Heart left ventricle (tissue), 13 donors: Measurements from ENCODE around the gene KLHL29.

Experiments
- CTCF ChIP-seq, 12 donors: fragments of 200-600 bp; sonication (generic) in 4 of 12; IDR thresholded peaks; one replicate each; pipeline versions ENCODE4 v1.5.0 to v1.8.0; 2018 to 2022; ENCODE audit warnings: antibody characterized with exemption in 12 of 12, mild to moderate bottlenecking in 5 of 12
- POLR2A ChIP-seq, 2 donors: fragments of 450-650 bp; IDR thresholded peaks; one replicate each; pipeline ENCODE4 v1.6.1; 2017; ENCODE audit warnings: antibody characterized with exemption in 2 of 2, mild to moderate bottlenecking in 2 of 2, moderate library complexity in 2 of 2
- donor health status: ischemic (EF 13 %, LVEDD 7.1; RV severe dilation, severe dysfunction).
- donor health status: DM: no; HTN: yes; CAD: no.
- donor health status: DM: no; HTN: no; CAD: no.
- donor health status: ischemic (EF 25% LVEDD 6.9; RV normal size, moderate dysfunction).
- donor health status: ischemic (EF 25% LVEDD 5.7; RV mildly dilated, moderate dysfunction).
- donor health status: ischemic (EF 35%, LVEDD 5.7; RV mildly dilated, moderate dysfunction).
- donor health status: nonischemic (EF 11% LVEDD 7.7; RV severe dilation, severe dysfunction).
- donor health status: DM: yes; HTN: yes; CAD: no.
- donor health status: PGD.
- donor health status: ischemic (EF 29% LVEDD 5.4; RV normal size, mild dysfunction).
- donor health status: nonischemic (EF 23%, LVEDD 6.1; RV moderate dilation, normal function).

- TF ChIP-seq CTCF (IDR thresholded peaks at IDR 0.05) (no peak), POLR2A (IDR thresholded peaks at IDR 0.05) (no peak)
These were observed 96.2 kb downstream of the KLHL29 start for GRCh38 chr2:23480957-23481797.
